Neural cell (in vitro differentiated cells): ENCODE data around the gene PBX3. TPM values are rescaled to one million over a fixed set of nuclear protein-coding genes. Genes with fewer than 3 reads are reported as not detected.

Experiments used
- H2AFZ ChIP-seq: fragments of 200-600, 300-800 bp; sonication (generic), shearing (Covaris generic); 2 replicates; pipeline ENCODE4 v1.6.0; 2014; ENCODE audit warnings: low read depth, mild to moderate bottlenecking, antibody characterized with exemption, low read length, moderate library complexity
- H3F3A ChIP-seq: fragments of 200-600 bp; shearing (Covaris generic); 2 replicates; pipeline ENCODE4 v1.6.1; 2016; ENCODE audit warnings: mild to moderate bottlenecking, moderate library complexity, mixed read lengths, antibody characterized with exemption, low read length; ENCODE audit not compliant: insufficient read depth, poor library complexity, severe bottlenecking
- H3K27ac ChIP-seq: fragments of 200-600, 300-800 bp; sonication (generic), shearing (Covaris generic); 2 replicates; pipeline ENCODE4 v1.5.1; 2014; ENCODE audit warnings: mild to moderate bottlenecking, low read length, moderate library complexity
- H3K27me3 ChIP-seq: fragments of 300-800, 200-600 bp; sonication (generic), shearing (Covaris generic); 2 replicates; pipeline ENCODE4 v1.6.0; 2014; ENCODE audit warnings: mild to moderate bottlenecking, low read depth, low read length, moderate library complexity; ENCODE audit not compliant: insufficient read depth
- H3K36me3 ChIP-seq: fragments of 300-800, 200-600 bp; sonication (generic), shearing (Covaris generic); 2 replicates; pipeline ENCODE4 v1.5.1; 2014; ENCODE audit warnings: mild to moderate bottlenecking, antibody characterized with exemption, low read length, moderate library complexity; ENCODE audit not compliant: insufficient read depth
- H3K4me2 ChIP-seq: fragments of 300-800, 200-600 bp; sonication (generic), shearing (Covaris generic); 2 replicates; pipeline ENCODE4 v1.6.0; 2014; ENCODE audit warnings: mild to moderate bottlenecking, low read length
- H3K4me3 ChIP-seq: fragments of 300-800, 200-600 bp; sonication (generic), shearing (Covaris generic); 2 replicates; pipeline ENCODE4 v1.5.1; 2014; ENCODE audit warnings: mild to moderate bottlenecking, low read length, moderate library complexity
- H3K79me2 ChIP-seq: fragments of 200-600 bp; shearing (Covaris generic); replicated peaks from 2 replicates; pipeline ENCODE4 v1.6.0; 2014; ENCODE audit warnings: mild to moderate bottlenecking, low read length, moderate library complexity; ENCODE audit not compliant: insufficient read depth
- H3K9ac ChIP-seq: fragments of 300-800, 200-600 bp; sonication (generic), shearing (Covaris generic); 2 replicates; pipeline ENCODE4 v1.6.1; 2016; ENCODE audit warnings: mild to moderate bottlenecking, low read length, mixed read lengths
- H3K9me2 ChIP-seq: fragments of 200-600 bp; shearing (Covaris generic); 2 replicates; pipeline ENCODE4 v1.6.1; 2016; ENCODE audit warnings: mild to moderate bottlenecking, low read length, mixed read lengths; ENCODE audit not compliant: insufficient read depth
- H3K9me3 ChIP-seq: fragments of 200-600, 300-800 bp; sonication (generic), shearing (Covaris generic); 2 replicates; pipeline ENCODE4 v1.6.1; 2016; ENCODE audit warnings: mild to moderate bottlenecking, mixed run types, low read length, moderate library complexity, mixed read lengths
- H4K20me1 ChIP-seq: fragments of 200-600 bp; shearing (Covaris generic); 2 replicates; pipeline ENCODE4 v1.6.1; 2016; ENCODE audit warnings: mild to moderate bottlenecking, mixed run types; ENCODE audit not compliant: insufficient read depth
- EP300 ChIP-seq: fragments of 450-650 bp; conservative IDR thresholded peaks from 2 replicates; pipeline ENCODE4 v1.6.1; 2014; ENCODE audit warnings: antibody characterized with exemption, mild to moderate bottlenecking, moderate library complexity; ENCODE audit not compliant: poor library complexity, severe bottlenecking
- EZH2 ChIP-seq: fragments of 200-600, 300-800 bp; shearing (Covaris generic), sonication (generic); IDR thresholded peaks from 2 replicates; pipeline ENCODE4 v1.6.1; 2014; ENCODE audit warnings: antibody characterized with exemption, low read length, borderline replicate concordance, mild to moderate bottlenecking; ENCODE audit not compliant: insufficient read depth, poor library complexity, severe bottlenecking
- MXI1 ChIP-seq: fragments of 450-650 bp; conservative IDR thresholded peaks from 2 replicates; pipeline ENCODE4 v1.6.1; 2014; ENCODE audit warnings: antibody characterized with exemption, mild to moderate bottlenecking; ENCODE audit not compliant: poor library complexity, severe bottlenecking
- POLR2AphosphoS5 ChIP-seq: IDR thresholded peaks from 2 replicates; pipeline ENCODE4 v1.6.1; 2012
- RAD21 ChIP-seq: fragments of 450-650 bp; conservative IDR thresholded peaks from 2 replicates; pipeline ENCODE4 v1.6.1; 2014; ENCODE audit warnings: antibody characterized with exemption, mild to moderate bottlenecking, moderate library complexity
- SMC3 ChIP-seq: fragments of 450-650 bp; conservative IDR thresholded peaks from 2 replicates; pipeline ENCODE4 v1.6.1; 2014; ENCODE audit warnings: antibody characterized with exemption, mild to moderate bottlenecking, moderate library complexity; ENCODE audit not compliant: poor library complexity
- TAF1 ChIP-seq: IDR thresholded peaks from 2 replicates; pipeline ENCODE4 v1.6.1; 2012; ENCODE audit warnings: low read depth
- polyA plus RNA-seq: library from polyadenylated mRNA; depleted of rRNA; stranded (reverse); fragments of >200 nt; gene quantifications from 2 replicates; pipeline ENCODE4 v1.2.3, GENCODE V29; 2014
- TF ChIP-seq, protein P1 (sequence below): fragments of 450-650 bp; IDR thresholded peaks from 2 replicates; pipeline ENCODE4 v1.5.1; 2014; ENCODE audit warnings: antibody characterized with exemption, mild to moderate bottlenecking, moderate library complexity; ENCODE audit not compliant: poor library complexity, severe bottlenecking
- TF ChIP-seq, protein P2 (sequence below): IDR thresholded peaks from 2 replicates; pipeline ENCODE4 v1.6.1; 2012; ENCODE audit warnings: borderline replicate concordance

The PBX3 gene
- polyA plus RNA-seq, 1 donor from 2014 or later: 398 TPM

DNA sequence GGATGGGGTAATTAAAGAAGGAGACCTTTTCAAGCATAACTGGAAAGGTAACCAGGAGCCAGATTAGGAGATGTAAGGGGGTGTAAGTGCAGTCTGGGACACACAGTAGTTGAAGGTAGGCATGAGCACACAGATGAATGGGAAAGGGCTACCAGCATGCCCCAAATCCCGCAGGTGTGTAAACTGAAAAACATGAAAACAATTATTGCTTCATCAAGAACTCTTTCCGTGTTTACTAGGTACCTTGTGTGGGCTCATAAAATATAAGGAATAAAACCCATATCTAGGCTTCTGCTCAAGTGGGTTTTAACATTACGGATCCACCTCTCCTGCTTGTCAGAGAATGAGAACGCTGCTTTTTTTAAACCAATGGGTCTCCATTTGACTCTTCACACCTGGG lies 41.3 kb upstream of the PBX3 start:
- Histone ChIP-seq H4K20me1 (no peaks in the 10 kb centered on the region), H3K27me3 (no peaks in the 10 kb centered on the region), H2AFZ (no peak overlapping the region), H3K9ac (peak overlapping the region; percentile 74), H3K79me2 (peaks cover 32% of the 10 kb centered on the region), H3K36me3 (no peaks in the 10 kb centered on the region), H3K4me3 (peak overlapping the region; percentile 84), H3K27ac (no peak overlapping the region), H3F3A (no peaks in the 10 kb centered on the region), H3K9me3 (no peaks in the 10 kb centered on the region), H3K4me2 (peak overlapping the region; percentile 95), H3K9me2 (no peaks in the 10 kb centered on the region)
- TF ChIP-seq POLR2AphosphoS5 (no peak), SMC3 (no peak), TAF1 (no peak), RAD21 (no peak)

DNA sequence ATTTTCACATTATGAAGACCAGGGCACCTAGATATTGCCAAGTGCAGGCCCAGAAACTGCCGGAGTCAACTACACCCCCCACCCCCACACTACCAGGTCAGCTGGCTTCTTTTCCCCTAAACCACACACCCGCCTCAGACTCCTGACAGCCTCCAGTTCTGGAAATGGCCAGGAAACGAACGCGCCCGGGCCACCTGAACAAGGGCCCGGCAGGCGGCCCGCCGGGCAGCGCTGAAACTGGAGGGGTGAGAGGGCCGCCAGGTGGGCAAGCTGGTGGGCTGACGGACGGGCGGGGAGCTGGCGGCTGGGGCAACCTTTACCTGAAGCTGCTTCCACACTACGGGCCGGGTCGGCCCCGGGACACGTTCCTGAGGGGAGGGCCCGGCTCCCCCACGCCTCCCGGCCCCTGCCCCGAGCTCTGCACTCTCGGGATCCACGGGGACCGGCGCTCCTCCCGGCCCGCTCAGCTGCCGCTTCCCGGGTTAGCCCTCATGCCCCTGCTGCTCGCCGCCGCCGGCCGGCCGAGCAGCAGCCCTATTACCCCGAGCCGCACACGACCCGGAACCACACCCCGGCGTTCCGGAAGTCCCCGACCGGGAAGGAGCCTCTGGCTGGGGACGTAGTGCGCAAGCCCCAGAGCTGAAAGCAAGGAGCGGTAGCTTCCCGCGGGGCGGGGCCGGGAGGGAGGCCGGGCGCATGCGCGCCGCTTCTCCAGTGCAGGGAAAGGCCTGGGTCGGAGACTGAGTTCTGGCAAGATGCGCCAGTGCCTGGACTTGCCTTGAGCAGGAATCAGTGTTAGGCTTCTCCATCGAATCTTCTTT lies 40.3 kb upstream of the PBX3 start, which contains the start of gene MAPKAP1:
TSS of gene MAPKAP1 (minus strand) at position 558 of the 821 bp plus-strand sequence. CDS start 34,634 bp downstream, outside the sequence.
- Histone ChIP-seq H3K36me3 (no peaks in the 10 kb centered on the region), H3K9me2 (no peaks in the 10 kb centered on the region), H3K4me3 (peak within 1 kb of the TSS; percentile 84), H3K9ac (peak within 1 kb of the TSS; percentile 74), H3K4me2 (peak within 1 kb of the TSS; percentile 95), H2AFZ (peak within 1 kb of the TSS; percentile 58), H3K27ac (peak within 1 kb of the TSS; percentile 63), H3K79me2 (peaks cover 29% of the 10 kb centered on the region), H3F3A (no peaks in the 10 kb centered on the region), H4K20me1 (no peaks in the 10 kb centered on the region), H3K27me3 (no peaks in the 10 kb centered on the region), H3K9me3 (no peaks in the 10 kb centered on the region)
- peak; percentile 27 for TF ChIP-seq EP300
- TF ChIP-seq, protein P1, sequence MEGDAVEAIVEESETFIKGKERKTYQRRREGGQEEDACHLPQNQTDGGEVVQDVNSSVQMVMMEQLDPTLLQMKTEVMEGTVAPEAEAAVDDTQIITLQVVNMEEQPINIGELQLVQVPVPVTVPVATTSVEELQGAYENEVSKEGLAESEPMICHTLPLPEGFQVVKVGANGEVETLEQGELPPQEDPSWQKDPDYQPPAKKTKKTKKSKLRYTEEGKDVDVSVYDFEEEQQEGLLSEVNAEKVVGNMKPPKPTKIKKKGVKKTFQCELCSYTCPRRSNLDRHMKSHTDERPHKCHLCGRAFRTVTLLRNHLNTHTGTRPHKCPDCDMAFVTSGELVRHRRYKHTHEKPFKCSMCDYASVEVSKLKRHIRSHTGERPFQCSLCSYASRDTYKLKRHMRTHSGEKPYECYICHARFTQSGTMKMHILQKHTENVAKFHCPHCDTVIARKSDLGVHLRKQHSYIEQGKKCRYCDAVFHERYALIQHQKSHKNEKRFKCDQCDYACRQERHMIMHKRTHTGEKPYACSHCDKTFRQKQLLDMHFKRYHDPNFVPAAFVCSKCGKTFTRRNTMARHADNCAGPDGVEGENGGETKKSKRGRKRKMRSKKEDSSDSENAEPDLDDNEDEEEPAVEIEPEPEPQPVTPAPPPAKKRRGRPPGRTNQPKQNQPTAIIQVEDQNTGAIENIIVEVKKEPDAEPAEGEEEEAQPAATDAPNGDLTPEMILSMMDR: no peak
- TF ChIP-seq RAD21: peak; percentile 51
- TF ChIP-seq, protein P2, sequence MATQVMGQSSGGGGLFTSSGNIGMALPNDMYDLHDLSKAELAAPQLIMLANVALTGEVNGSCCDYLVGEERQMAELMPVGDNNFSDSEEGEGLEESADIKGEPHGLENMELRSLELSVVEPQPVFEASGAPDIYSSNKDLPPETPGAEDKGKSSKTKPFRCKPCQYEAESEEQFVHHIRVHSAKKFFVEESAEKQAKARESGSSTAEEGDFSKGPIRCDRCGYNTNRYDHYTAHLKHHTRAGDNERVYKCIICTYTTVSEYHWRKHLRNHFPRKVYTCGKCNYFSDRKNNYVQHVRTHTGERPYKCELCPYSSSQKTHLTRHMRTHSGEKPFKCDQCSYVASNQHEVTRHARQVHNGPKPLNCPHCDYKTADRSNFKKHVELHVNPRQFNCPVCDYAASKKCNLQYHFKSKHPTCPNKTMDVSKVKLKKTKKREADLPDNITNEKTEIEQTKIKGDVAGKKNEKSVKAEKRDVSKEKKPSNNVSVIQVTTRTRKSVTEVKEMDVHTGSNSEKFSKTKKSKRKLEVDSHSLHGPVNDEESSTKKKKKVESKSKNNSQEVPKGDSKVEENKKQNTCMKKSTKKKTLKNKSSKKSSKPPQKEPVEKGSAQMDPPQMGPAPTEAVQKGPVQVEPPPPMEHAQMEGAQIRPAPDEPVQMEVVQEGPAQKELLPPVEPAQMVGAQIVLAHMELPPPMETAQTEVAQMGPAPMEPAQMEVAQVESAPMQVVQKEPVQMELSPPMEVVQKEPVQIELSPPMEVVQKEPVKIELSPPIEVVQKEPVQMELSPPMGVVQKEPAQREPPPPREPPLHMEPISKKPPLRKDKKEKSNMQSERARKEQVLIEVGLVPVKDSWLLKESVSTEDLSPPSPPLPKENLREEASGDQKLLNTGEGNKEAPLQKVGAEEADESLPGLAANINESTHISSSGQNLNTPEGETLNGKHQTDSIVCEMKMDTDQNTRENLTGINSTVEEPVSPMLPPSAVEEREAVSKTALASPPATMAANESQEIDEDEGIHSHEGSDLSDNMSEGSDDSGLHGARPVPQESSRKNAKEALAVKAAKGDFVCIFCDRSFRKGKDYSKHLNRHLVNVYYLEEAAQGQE: peak; percentile 37
- peak; percentile 84 for TF ChIP-seq POLR2AphosphoS5
- peak; percentile 51 for TF ChIP-seq SMC3
- TF ChIP-seq TAF1: peak; percentile 65
- TF ChIP-seq MXI1: no peak
- no peak for TF ChIP-seq EZH2
